SIG-M5 (cell line): ENCODE results near the gene ABL1.

Experiments used
- DNase-seq: peaks from one replicate; lab custom pipeline; 2025; lab: John Stamatoyannopoulos, UW

Gene ABL1

GRCh38 chr9:130872508-130872907 lies 37.5 kb downstream of the ABL1 start:
- DNase-seq: no peak

- no peak for DNase-seq
Measured at GRCh38 chr9:130872912-130873503, 38.0 kb downstream of the ABL1 start.

GRCh38 chr9:130873966-130874365 lies 38.9 kb downstream of the ABL1 start:
- DNase-seq: no peak

- DNase-seq: no peak
Measured at GRCh38 chr9:130874783-130875182, 39.7 kb downstream of the ABL1 start.

- DNase-seq: no peak
Measured at GRCh38 chr9:130877300-130877699, 42.2 kb downstream of the ABL1 start.

GRCh38 chr9:130878295-130878694 lies 43.2 kb downstream of the ABL1 start:
- no peak for DNase-seq

GRCh38 chr9:130879863-130880411 lies 44.9 kb downstream of the ABL1 start:
- no peak for DNase-seq

- DNase-seq: no peak
Measured at GRCh38 chr9:130880599-130881220, 45.7 kb downstream of the ABL1 start.

- no peak for DNase-seq
Measured at GRCh38 chr9:130881516-130881915, 46.5 kb downstream of the ABL1 start.

- DNase-seq: no peak
Measured at GRCh38 chr9:130882696-130883225, 47.7 kb downstream of the ABL1 start.

GRCh38 chr9:130883479-130883878 lies 48.4 kb downstream of the ABL1 start:
- no peak for DNase-seq

GRCh38 chr9:130884111-130884531 lies 49.1 kb downstream of the ABL1 start:
- no peak for DNase-seq

- no peak for DNase-seq
Measured at GRCh38 chr9:130884542-130885483, 49.8 kb downstream of the ABL1 start.

- DNase-seq: no peak
Measured at GRCh38 chr9:130885484-130886375, 50.7 kb downstream of the ABL1 start.

- DNase-seq: no peak
Measured at GRCh38 chr9:130886981-130887380, 51.9 kb downstream of the ABL1 start.

- no peak for DNase-seq
Measured at GRCh38 chr9:130887494-130888144, 52.6 kb downstream of the ABL1 start.

GRCh38 chr9:130888146-130888885 lies 53.3 kb downstream of the ABL1 start:
- DNase-seq: no peak

GRCh38 chr9:130890124-130890523 lies 55.1 kb downstream of the ABL1 start:
- DNase-seq: no peak

- no peak for DNase-seq
Measured at GRCh38 chr9:130890870-130891687, 56.0 kb downstream of the ABL1 start.
